ENCODE measurements around the gene SRRT.
"Not testable (repeated sequence)": the region's sequence is repeated elsewhere in the genome, so short reads cannot be mapped to it uniquely, and the experiment has no call there.

The SRRT gene

GRCh38 chr7:100874577-100875355, at the start of gene SRRT:
Gene SRRT (plus strand): TSS chr7:100875103. CDS start chr7:100875591, 488 bp downstream.
- peak; percentile 86 for DNase-seq

- no peak for DNase-seq
These were observed 49.7 kb upstream of the SRRT start for GRCh38 chr7:100825215-100825671.

- no peak for DNase-seq
These were observed 49.0 kb upstream of the SRRT start for GRCh38 chr7:100825751-100826513.

- no peak for DNase-seq
These were observed 48.2 kb upstream of the SRRT start for GRCh38 chr7:100826514-100827329.

GRCh38 chr7:100827330-100828226, 47.3 kb upstream of the SRRT start, which contains the start of gene EPHB4:
Gene EPHB4 (minus strand): TSS chr7:100827523. CDS start chr7:100827030, 493 bp downstream.
- no peak for DNase-seq

- no peak for DNase-seq
These were observed 45.7 kb upstream of the SRRT start for GRCh38 chr7:100829150-100829716.

GRCh38 chr7:100830396-100830795, 44.5 kb upstream of the SRRT start:
- no peak for DNase-seq

GRCh38 chr7:100832281-100832633, 42.6 kb upstream of the SRRT start:
- no peak for DNase-seq

- no peak for DNase-seq
These were observed 38.7 kb upstream of the SRRT start for GRCh38 chr7:100835903-100836811.

GRCh38 chr7:100836812-100837098, 38.1 kb upstream of the SRRT start:
- no peak for DNase-seq

GRCh38 chr7:100837099-100837836, 37.6 kb upstream of the SRRT start:
- no peak for DNase-seq

- no peak for DNase-seq
These were observed 35.5 kb upstream of the SRRT start for GRCh38 chr7:100839361-100839760.

- DNase-seq, result no peak
These were observed 34.3 kb upstream of the SRRT start for GRCh38 chr7:100840470-100841100.

GRCh38 chr7:100847360-100847759, 27.5 kb upstream of the SRRT start:
- no peak for DNase-seq

- DNase-seq, result peak; percentile 65
These were observed 22.6 kb upstream of the SRRT start, which contains the start of gene SLC12A9 for GRCh38 chr7:100852048-100852872. Gene SLC12A9 (plus strand): TSS chr7:100852713. CDS start chr7:100854198, 1,485 bp downstream.

GRCh38 chr7:100854146-100854895, 20.6 kb upstream of the SRRT start:
- DNase-seq, result no peak

- not testable (repeated sequence) for DNase-seq
These were observed 20.0 kb upstream of the SRRT start for GRCh38 chr7:100854899-100855298.

GRCh38 chr7:100855515-100855914, 19.4 kb upstream of the SRRT start:
- no peak for DNase-seq
